ENCODE results near the gene NEDD4L.
A peak's percentile ranks its signal among the peaks of the same experiment; 100 is the strongest.

Gene NEDD4L

DNA sequence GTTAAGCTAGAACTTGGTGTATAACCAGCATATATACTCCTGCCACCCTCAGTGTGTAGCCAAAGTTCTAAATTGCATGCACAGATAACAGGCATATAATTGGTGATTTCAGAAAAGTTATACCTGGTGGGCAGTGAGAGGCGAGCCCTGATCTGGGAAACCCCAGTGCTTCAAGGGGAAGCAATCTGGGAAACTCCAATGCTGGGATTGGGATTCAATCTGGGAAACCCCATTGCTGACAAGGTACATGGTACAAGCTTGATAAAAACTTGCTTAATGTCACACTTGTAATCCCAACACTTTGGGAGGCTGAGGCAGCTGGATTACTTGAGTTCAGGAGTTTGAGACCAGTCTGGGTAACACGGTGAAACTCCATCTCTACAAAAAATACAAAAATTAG is 147.6 kb downstream of the NEDD4L start:
- ChIA-PET POLR2A (interaction anchor here (0.6 kb wide), 1 partner anchor 577 kb away, joined by 8 read pairs; no protein-coding TSS in a partner anchor), CTCF (interaction anchor here (0.9 to 3.4 kb wide), 7 partner anchors 9 to 573 kb away, joined by 3 to 23 read pairs (median 3); no protein-coding TSS in a partner anchor)
- no peak for DNase-seq (ENCODE audit: extremely low spot score)
- TF ChIP-seq, protein P1, sequence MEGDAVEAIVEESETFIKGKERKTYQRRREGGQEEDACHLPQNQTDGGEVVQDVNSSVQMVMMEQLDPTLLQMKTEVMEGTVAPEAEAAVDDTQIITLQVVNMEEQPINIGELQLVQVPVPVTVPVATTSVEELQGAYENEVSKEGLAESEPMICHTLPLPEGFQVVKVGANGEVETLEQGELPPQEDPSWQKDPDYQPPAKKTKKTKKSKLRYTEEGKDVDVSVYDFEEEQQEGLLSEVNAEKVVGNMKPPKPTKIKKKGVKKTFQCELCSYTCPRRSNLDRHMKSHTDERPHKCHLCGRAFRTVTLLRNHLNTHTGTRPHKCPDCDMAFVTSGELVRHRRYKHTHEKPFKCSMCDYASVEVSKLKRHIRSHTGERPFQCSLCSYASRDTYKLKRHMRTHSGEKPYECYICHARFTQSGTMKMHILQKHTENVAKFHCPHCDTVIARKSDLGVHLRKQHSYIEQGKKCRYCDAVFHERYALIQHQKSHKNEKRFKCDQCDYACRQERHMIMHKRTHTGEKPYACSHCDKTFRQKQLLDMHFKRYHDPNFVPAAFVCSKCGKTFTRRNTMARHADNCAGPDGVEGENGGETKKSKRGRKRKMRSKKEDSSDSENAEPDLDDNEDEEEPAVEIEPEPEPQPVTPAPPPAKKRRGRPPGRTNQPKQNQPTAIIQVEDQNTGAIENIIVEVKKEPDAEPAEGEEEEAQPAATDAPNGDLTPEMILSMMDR (IDR thresholded peaks at IDR 0.05; ENCODE audit: control extremely low read depth, extremely low read depth, low read depth, missing control alignments) = no peak

DNA sequence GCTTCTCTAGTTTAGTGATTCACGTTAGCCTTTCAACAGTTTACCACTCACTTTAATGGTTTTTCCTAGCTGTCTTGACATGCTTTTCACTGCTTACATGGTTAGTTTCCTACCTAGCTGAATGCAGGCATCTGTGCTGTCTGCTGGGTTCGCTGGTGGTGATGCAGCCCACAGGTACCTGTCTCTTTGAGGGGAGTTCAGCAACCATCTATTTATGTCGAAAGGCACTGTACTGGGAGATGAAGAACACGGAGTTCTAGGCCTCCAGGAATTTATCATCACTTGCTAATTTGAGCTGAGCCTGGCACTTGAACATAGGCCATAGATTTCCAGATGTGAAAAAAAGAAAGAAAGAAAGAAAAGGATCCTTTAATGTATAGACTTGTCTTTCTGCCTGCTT is 148.5 kb downstream of the NEDD4L start:
- POLR2A ChIA-PET = no interaction called here
- CTCF ChIA-PET = interaction anchor here (0.9 to 3.4 kb wide), 7 partner anchors 10 to 572 kb away, joined by 3 to 23 read pairs (median 5); no protein-coding TSS in a partner anchor
- DNase-seq (ENCODE audit: extremely low spot score) = no peak
- TF ChIP-seq, protein P1 (IDR thresholded peaks at IDR 0.05; ENCODE audit: control extremely low read depth, extremely low read depth, low read depth, missing control alignments) = no peak

DNA sequence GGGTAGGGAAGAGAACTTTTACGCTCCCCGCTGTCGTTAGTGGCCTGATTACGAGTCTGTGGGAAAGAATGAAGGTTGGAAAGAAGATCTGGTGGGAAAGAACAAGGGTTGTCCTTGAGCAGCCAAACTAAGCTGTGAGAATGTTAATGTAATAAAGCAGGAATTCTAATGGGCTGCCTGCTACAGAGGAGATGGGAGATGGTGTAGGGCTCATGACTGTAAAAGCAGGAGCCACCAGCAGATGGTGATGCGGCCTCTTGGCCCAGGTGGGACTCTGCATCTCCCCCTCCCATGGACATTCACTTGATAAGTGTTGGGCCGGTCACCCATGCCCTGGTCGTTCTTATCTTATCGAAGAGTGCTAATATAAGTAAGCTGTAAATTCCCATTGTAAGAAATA is 150.0 kb downstream of the NEDD4L start:
- ChIA-PET CTCF (interaction anchor here (1.2 to 3.2 kb wide), 4 partner anchors 13 to 570 kb away, joined by 4 to 7 read pairs (median 6); no protein-coding TSS in a partner anchor), POLR2A (no interaction called here)
- DNase-seq (ENCODE audit: extremely low spot score) = no peak
- TF ChIP-seq, protein P1 (IDR thresholded peaks at IDR 0.05; ENCODE audit: control extremely low read depth, extremely low read depth, low read depth, missing control alignments) = peak; percentile 39

- TF ChIP-seq, protein P1 (IDR thresholded peaks at IDR 0.05; ENCODE audit: control extremely low read depth, extremely low read depth, low read depth, missing control alignments) = no peak
- CTCF ChIA-PET = interaction anchor here (0.9 to 3.2 kb wide), 5 partner anchors 13 to 569 kb away, joined by 3 to 15 read pairs (median 6); no protein-coding TSS in a partner anchor
- POLR2A ChIA-PET = no interaction called here
- peak; percentile 30 for DNase-seq (ENCODE audit: extremely low spot score)
Observed at GRCh38 chr18:58195278-58195765, 151.3 kb downstream of the NEDD4L start.

DNA sequence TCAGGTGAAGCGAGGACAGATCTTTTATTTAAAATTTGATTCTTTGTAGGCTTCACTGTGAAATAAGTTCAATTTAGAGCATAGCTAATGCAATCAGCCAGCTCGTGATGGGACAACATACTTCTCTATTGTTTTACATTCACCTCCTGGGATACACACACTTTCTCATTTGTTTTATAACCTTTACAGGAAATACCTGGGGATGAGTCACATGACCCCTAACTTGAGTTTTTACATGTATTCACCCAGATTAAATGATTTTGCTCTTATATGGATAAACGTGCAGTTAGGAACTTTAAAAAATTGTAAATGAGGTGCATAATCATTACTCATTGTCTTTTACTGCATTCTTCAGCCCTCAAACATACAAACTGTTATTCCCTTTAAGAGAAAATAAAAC is 152.1 kb downstream of the NEDD4L start:
- TF ChIP-seq, protein P1 (IDR thresholded peaks at IDR 0.05; ENCODE audit: control extremely low read depth, extremely low read depth, low read depth, missing control alignments) = no peak
- DNase-seq (ENCODE audit: extremely low spot score) = no peak
- CTCF ChIA-PET = interaction anchor here (3.2 kb wide), 1 partner anchor 15 kb away, joined by 15 read pairs; no protein-coding TSS in a partner anchor
- POLR2A ChIA-PET = no interaction called here

DNA sequence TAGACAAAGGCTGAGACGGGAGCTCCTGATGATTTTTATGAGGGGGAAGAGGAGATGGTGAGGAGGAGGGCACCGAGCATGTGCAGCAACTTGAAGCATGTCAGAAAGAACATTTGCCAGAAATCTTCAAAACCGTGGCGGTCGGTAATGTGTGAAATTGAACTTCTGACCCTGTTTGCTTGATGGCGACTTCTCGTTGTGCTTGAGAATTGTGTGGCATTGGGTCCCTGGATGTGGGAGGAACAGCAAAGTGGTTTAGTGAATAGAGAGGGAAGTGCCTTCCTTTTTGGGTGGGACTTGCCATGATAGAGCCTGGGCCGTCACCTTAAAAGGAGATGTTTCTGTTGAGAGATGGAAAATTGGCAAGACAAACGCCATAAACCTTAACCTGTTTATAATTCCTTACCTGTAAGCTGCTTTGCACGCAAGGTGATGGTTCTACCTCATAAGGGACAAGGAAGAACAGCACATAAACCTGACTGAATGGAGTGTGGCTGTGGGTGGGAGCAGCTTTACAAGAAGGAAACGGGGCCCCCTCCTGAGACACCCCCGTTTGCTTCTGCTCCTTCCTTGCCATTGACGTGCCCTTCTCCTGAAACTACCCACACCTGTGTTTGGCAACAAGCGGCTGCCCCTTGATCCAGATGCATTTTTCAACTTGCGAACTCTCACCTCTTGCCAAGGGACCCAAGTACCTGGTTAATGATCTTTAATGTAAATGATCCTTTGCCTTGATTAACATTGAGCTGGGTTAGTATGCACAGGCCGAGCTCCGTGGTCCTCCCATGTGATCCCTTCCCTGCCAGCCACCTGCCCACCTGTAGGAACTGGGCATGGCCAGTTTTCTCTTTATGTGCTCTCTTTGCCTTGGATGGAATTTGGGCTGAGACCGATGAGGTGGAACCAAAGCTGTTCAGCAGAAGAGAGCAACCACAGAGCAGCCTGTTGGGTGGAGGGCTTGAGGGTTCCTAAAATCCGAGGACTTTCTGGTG is 153.2 kb downstream of the NEDD4L start:
- TF ChIP-seq, protein P1 (IDR thresholded peaks at IDR 0.05; ENCODE audit: control extremely low read depth, extremely low read depth, low read depth, missing control alignments) = no peak
- no peak for DNase-seq (ENCODE audit: extremely low spot score)
- ChIA-PET POLR2A (no interaction called here), CTCF (interaction anchor here (1.1 to 3.2 kb wide), 2 partner anchors 9 to 16 kb away, joined by 4 to 15 read pairs; no protein-coding TSS in a partner anchor)
